Omental fat pad (tissue), 4 donors: ENCODE measurements around the gene PATJ. TPM values are rescaled to one million over a fixed set of nuclear protein-coding genes. Genes with fewer than 3 reads are reported as not detected.

Experiments
- ATAC-seq: fragments of 150-250 bp; one replicate; pipeline ENCODE4 v1.9.1; 2016; ENCODE audit warnings: mild to moderate bottlenecking, moderate library complexity; ENCODE audit not compliant: low FRiP score
- DNase-seq: peaks from one replicate; pipeline ENCODE4 v3.0.0-alpha.2; 2019; ENCODE audit warnings: low spot score
- CTCF ChIP-seq, 3 donors: fragments of 450-650 bp; IDR thresholded peaks; one replicate each; pipeline ENCODE4 v1.5.1; 2016 to 2017; ENCODE audit warnings: antibody characterized with exemption in 3 of 3, mild to moderate bottlenecking in 3 of 3, moderate library complexity in 2 of 3
- total RNA-seq, 4 donors: library from RNA; depleted of rRNA; stranded (reverse); fragments of >200 nt; gene quantifications; one replicate each; pipeline ENCODE4 v1.1.0, GENCODE V29; 2016

PATJ gene
- total RNA-seq, 4 donors from 2014 or later = 12.1 to 31.4 (median 20.0) TPM

GRCh38 chr1:62024690-62025089, 282.4 kb downstream of the PATJ start:
- TF ChIP-seq CTCF (IDR thresholded peaks at IDR 0.05) = no peak
- DNase-seq = no peak
- ATAC-seq = no peak

- ATAC-seq = no peak
- no peak for DNase-seq
- TF ChIP-seq CTCF (IDR thresholded peaks at IDR 0.05) = no peak
Observed at GRCh38 chr1:62025154-62025553, 282.9 kb downstream of the PATJ start.

GRCh38 chr1:62025892-62026291, 283.6 kb downstream of the PATJ start:
- no peak for ATAC-seq
- no peak for TF ChIP-seq CTCF (IDR thresholded peaks at IDR 0.05)
- no peak for DNase-seq

- TF ChIP-seq CTCF (IDR thresholded peaks at IDR 0.05) = no peak
- DNase-seq (no peak), ATAC-seq (no peak)
Observed at GRCh38 chr1:62029704-62030103, 287.4 kb downstream of the PATJ start.

GRCh38 chr1:62034790-62035189, 292.5 kb downstream of the PATJ start:
- TF ChIP-seq CTCF (IDR thresholded peaks at IDR 0.05) = no peak
- no peak for ATAC-seq
- DNase-seq = no peak

- DNase-seq (no peak), ATAC-seq (no peak)
- TF ChIP-seq CTCF (IDR thresholded peaks at IDR 0.05) = no peak
Observed at GRCh38 chr1:62037274-62037673, 295.0 kb downstream of the PATJ start.

- ATAC-seq (no peak), DNase-seq (no peak)
- TF ChIP-seq CTCF (IDR thresholded peaks at IDR 0.05) = no peak
Observed at GRCh38 chr1:62038594-62039284, 296.5 kb downstream of the PATJ start.
